GM12878 (cell line): Measurements from ENCODE around the gene CGGBP1. TPM values are rescaled to one million over a fixed set of nuclear protein-coding genes. Genes with fewer than 3 reads are reported as not detected.
A peak's percentile ranks its signal among the peaks of the same experiment; 100 is the strongest.

Experiments used
- ATAC-seq: fragments of 200-7000 bp; cut with Tn5 transposase; 3 replicates; pipeline ENCODE4 v1.9.1; 2020; ENCODE audit warnings: mild to moderate bottlenecking, moderate library complexity
- BruUV-seq: library from RNA; stranded (reverse); fragments of 400-500 nt; replicated peaks from 2 replicates; lab custom pipeline; 2021; lab: Mats Ljungman, UMichigan
- CTCF ChIA-PET: fragments of 300-600 bp; sonication (Branson Sonifier 250); formaldehyde crosslinking; extraction: SDS; loops from one replicate; lab custom pipeline; 2021; ENCODE audit warnings: inconsistent platforms; lab: Yijun Ruan, JAX
- POLR2A ChIA-PET: fragments of 350-600 bp; formaldehyde crosslinking; extraction: SDS; loops from one replicate; lab custom pipeline; 2021; ENCODE audit warnings: inconsistent platforms; lab: Charles Lee
- RAD21 ChIA-PET: fragments of 300-600 bp; sonication (Branson Sonifier 250); formaldehyde crosslinking; loops from one replicate; lab custom pipeline; 2023; ENCODE audit warnings: antibody characterized with exemption; ENCODE audit not compliant: unreplicated experiment; lab: Charles Lee
- SMC1A ChIA-PET: fragments of 300-600 bp; sonication (Branson Sonifier 250); formaldehyde crosslinking; loops from one replicate; lab custom pipeline; 2023; ENCODE audit not compliant: unreplicated experiment, uncharacterized antibody; lab: Charles Lee
- DNase-seq: peaks from one replicate; pipeline ENCODE4 v3.0.0-alpha.2; 2011; ENCODE audit warnings: low read depth, low spot score
- FAIRE-seq: peaks from 3 replicates; lab custom pipeline; 2011; peaks lifted over from hg19 to GRCh38; lab: Jason Lieb, UNC
- H2AFZ ChIP-seq: 2 replicates; pipeline ENCODE4 v1.6.0; 2011; ENCODE audit warnings: low read depth, low read length, control low read depth; ENCODE audit not compliant: control insufficient read depth
- H3K27ac ChIP-seq: 2 replicates; pipeline ENCODE4 v1.5.1; 2011; ENCODE audit warnings: control low read depth; ENCODE audit not compliant: control insufficient read depth, insufficient read depth
- H3K27me3 ChIP-seq, 2 experiments: replicated peaks in 1 of 2; 2 replicates each; pipeline versions ENCODE4 v1.6.0 to v1.6.1; 2011; ENCODE audit warnings: low read length in 1 of 2; ENCODE audit not compliant: control insufficient read depth in 2 of 2, insufficient read depth in 2 of 2
- H3K36me3 ChIP-seq, 2 experiments: 2 replicates each; pipeline ENCODE4 v1.5.1; 2011; ENCODE audit warnings: low read length in 1 of 2; ENCODE audit not compliant: control insufficient read depth in 2 of 2, insufficient read depth in 2 of 2
- H3K4me1 ChIP-seq: 2 replicates; pipeline ENCODE4 v1.6.1; 2011; ENCODE audit warnings: mild to moderate bottlenecking, low read length, moderate library complexity, mixed read lengths; ENCODE audit not compliant: control insufficient read depth, insufficient read depth
- H3K4me2 ChIP-seq: 2 replicates; pipeline ENCODE4 v1.6.0; 2011; ENCODE audit warnings: control low read depth; ENCODE audit not compliant: control insufficient read depth, insufficient read depth
- H3K4me3 ChIP-seq: fragments of 200-600 bp; sonication (generic); 2 replicates; pipeline ENCODE4 v1.5.1; 2016
- H3K79me2 ChIP-seq: 2 replicates; pipeline ENCODE4 v1.6.0; 2011; ENCODE audit warnings: low read length; ENCODE audit not compliant: control insufficient read depth, insufficient read depth
- H3K9ac ChIP-seq: 2 replicates; pipeline ENCODE4 v1.8.0; 2011; ENCODE audit warnings: low read length, control low read depth, mixed read lengths; ENCODE audit not compliant: control insufficient read depth, insufficient read depth
- H3K9me3 ChIP-seq: replicated peaks from 3 replicates; pipeline ENCODE4 v1.5.1; 2011; ENCODE audit warnings: mild to moderate bottlenecking, low read length; ENCODE audit not compliant: control insufficient read depth, insufficient read depth
- H4K20me1 ChIP-seq: 2 replicates; pipeline ENCODE4 v1.6.0; 2011; ENCODE audit not compliant: control insufficient read depth, insufficient read depth
- HDAC6 ChIP-seq: fragments of 200-600 bp; sonication (generic); IDR thresholded peaks from one replicate; pipeline ENCODE4 v1.8.0; 2017; ENCODE audit warnings: antibody characterized with exemption; ENCODE audit not compliant: unreplicated experiment
- MTA3 ChIP-seq: IDR thresholded peaks from 2 replicates; pipeline ENCODE4 v1.6.1; 2012; ENCODE audit warnings: low read length, inconsistent platforms, borderline replicate concordance
- NFYA ChIP-seq: IDR thresholded peaks from 2 replicates; pipeline ENCODE4 v1.6.1; 2011; ENCODE audit warnings: low read depth, mild to moderate bottlenecking, low read length, improper control_type of control experiment, borderline replicate concordance
- POLR2AphosphoS2 ChIP-seq: IDR thresholded peaks from 2 replicates; pipeline ENCODE4 v1.6.1; 2011; ENCODE audit warnings: low read depth, mild to moderate bottlenecking, low read length, improper control_type of control experiment, moderate library complexity
- RELB ChIP-seq: fragments of 450-650 bp; IDR thresholded peaks from 2 replicates; pipeline ENCODE4 v1.6.1; 2017; ENCODE audit warnings: low read depth, mild to moderate bottlenecking, moderate library complexity
- WGBS: methylation state at CpG from one replicate; pipeline ENCODE4 v1.1.6; 2016; ENCODE audit warnings: low lambda C conversion rate; ENCODE audit not compliant: insufficient replicate concordance, insufficient coverage; ENCODE audit errors: missing lambda C conversion rate; 5-methylcytosine and 5-hydroxymethylcytosine counted together
- in situ Hi-C: fragments of 300-500 bp; cut with MboI; formaldehyde crosslinking; loops from 9 replicates; pipeline ENCODE4 v1.14.3; 2018; ENCODE audit warnings: mixed read lengths
- intact Hi-C: fragments of 100-400 bp; cut with micrococcal nuclease; formaldehyde crosslinking; loops from one replicate; pipeline ENCODE4 v1.14.2; 2022; ENCODE audit not compliant: unreplicated experiment
- polyA plus RNA-seq, 11 experiments: library from polyadenylated mRNA; depleted of rRNA in 4 of 11; unstranded in 6 of 11; stranded (reverse) in 5 of 11; fragments of >200 nt; fragmentation: Nextera tagmentation in 4 of 11; fragmentation: Illumina TruSeq in 1 of 11; extraction: Ambion mirVana in 4 of 11; extraction: Trizol in 1 of 11; gene quantifications; 1 replicate in 1 of 11; 2 replicates in 10 of 11; pipeline versions ENCODE4 v1.2.1 to v1.2.3, GENCODE V29; 2011 to 2016; ENCODE audit warnings: inconsistent platforms in 2 of 11, missing spikeins in 2 of 11, low read depth in 1 of 11
- total RNA-seq, 4 experiments: library from RNA; depleted of rRNA in 3 of 4; stranded (reverse); fragments of >200 nt in 3 of 4; fragmentation: Illumina TruSeq in 1 of 4; extraction: Trizol in 1 of 4; gene quantifications; 2 replicates each; pipeline versions ENCODE4 v1.2.1 to v1.2.3, GENCODE V29; 2013 to 2021

CGGBP1 gene
- total and polyA plus RNA-seq, 10 of the 15 experiments (the other 5 are each of a cell fraction or from before 2014, with no cell fraction given): 27.8 to 75.8 (median 50.4) TPM

DNA sequence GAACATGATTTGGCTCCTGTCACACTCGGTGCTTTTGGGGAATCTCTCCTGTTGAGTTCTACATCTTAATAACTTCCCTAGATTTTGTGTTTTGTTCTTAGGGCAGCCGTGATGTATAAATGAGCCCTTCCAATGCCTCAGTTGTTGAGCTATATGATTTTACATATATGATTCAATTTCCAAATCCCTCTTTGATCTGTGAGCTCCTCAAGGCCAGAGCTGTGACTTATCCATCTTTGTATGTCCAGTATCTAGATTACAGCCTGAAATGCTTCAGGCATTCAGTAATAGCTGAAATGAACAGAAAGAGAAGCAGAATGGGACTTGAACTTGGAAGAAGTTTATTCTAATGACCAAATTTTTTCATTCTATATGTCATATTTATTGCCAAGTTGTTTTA, 26.6 kb downstream of the CGGBP1 start:
- Histone ChIP-seq H3K4me1 (no peaks in the 10 kb centered on the region), H3K4me2 (peak overlapping the region; percentile 91), H2AFZ (peak overlapping the region; percentile 94), H4K20me1 (no peaks in the 10 kb centered on the region), H3K9me3 (no peaks in the 10 kb centered on the region), H3K27ac (peak overlapping the region; percentile 27; the same call in 1 of the 2 replicates), H3K79me2 (no peaks in the 10 kb centered on the region), H3K27me3 (no peaks in the 10 kb centered on the region), H3K4me3 (peak overlapping the region; percentile 52; the same call in 1 of the 2 replicates), H3K36me3 (no peaks in the 10 kb centered on the region), H3K9ac (peak overlapping the region; percentile 46; the same call in 1 of the 2 replicates)
- ATAC-seq (peak; percentile 37), FAIRE-seq (no peak), DNase-seq (no peak)
- WGBS: 0% methylated on average over 2 of the region's 2 CpGs
- TF ChIP-seq NFYA: no peak
- no peak for TF ChIP-seq POLR2AphosphoS2
- no peak for TF ChIP-seq MTA3
- no peak for TF ChIP-seq HDAC6
- no peak for TF ChIP-seq RELB
- ChIA-PET RAD21 (interaction anchor here (0.9 to 2.5 kb wide), 6 partner anchors 11 to 118 kb away, joined by 3 to 12 read pairs (median 3); partner anchors contain the start of genes CGGBP1 and ZNF654), CTCF (interaction anchor here (0.9 to 2.7 kb wide), 8 partner anchors 21 to 772 kb away, joined by 3 to 20 read pairs (median 4); no protein-coding TSS in a partner anchor), POLR2A (interaction anchor here (0.9 to 1.5 kb wide), 2 partner anchors 13 to 119 kb away, joined by 3 read pairs; no protein-coding TSS in a partner anchor), SMC1A (interaction anchor here (0.7 to 2.4 kb wide), 15 partner anchors 9 to 148 kb away, joined by 3 to 17 read pairs (median 6); partner anchors contain the start of genes CGGBP1 and ZNF654)
- in situ Hi-C loops: no loop called here
- intact Hi-C loops: no loop called here
- BruUV-seq: no TSS peak
